HG02973 (cell line): ENCODE measurements around the gene MOAP1.
"Not testable (repeated sequence)": the region's sequence is repeated elsewhere in the genome, so short reads cannot be mapped to it uniquely, and the experiment has no call there.

Source experiments
- ATAC-seq: cut with Tn5 transposase; IDR thresholded peaks from one replicate; pipeline ENCODE4 v1.9.1; 2021; ENCODE audit warnings: moderate library complexity; ENCODE audit not compliant: unreplicated experiment

The MOAP1 gene

DNA sequence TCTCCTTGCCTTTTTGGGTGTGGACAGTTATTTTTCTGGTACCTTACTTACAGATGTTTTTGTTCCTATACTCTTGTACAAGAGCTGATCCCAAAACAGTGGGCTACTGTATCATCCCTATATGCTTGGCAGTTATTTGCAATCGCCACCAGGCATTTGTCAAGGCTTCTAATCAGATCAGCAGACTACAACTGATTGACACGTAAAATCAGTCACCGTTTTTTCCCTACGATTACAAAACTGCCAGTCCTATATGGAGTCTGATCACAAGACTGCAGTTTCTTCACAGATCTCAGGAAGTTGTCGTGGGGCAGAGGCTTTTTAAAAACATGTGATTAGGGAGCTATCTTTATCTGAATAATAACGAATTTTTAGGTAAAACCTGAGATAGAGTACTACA, 1.8 kb upstream of the MOAP1 start:
- ATAC-seq: no peak

DNA sequence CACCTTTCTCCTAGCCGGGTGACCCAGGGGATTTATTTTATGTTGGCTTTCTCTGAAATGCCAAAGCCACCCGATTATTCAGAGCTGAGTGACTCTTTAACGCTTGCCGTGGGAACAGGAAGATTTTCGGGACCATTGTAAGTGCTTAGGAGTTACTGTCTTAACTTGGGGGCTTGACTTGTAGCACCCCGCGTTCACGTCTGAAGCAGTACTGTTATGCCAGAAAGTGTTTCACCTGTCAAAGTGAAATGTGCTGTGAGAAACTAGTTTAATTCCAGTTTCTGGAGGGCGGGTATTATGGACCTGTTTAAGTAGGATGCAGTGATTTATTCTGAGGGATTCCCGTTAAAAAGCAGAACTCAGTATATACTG, 638 bp upstream of the MOAP1 start:
- ATAC-seq: no peak

DNA sequence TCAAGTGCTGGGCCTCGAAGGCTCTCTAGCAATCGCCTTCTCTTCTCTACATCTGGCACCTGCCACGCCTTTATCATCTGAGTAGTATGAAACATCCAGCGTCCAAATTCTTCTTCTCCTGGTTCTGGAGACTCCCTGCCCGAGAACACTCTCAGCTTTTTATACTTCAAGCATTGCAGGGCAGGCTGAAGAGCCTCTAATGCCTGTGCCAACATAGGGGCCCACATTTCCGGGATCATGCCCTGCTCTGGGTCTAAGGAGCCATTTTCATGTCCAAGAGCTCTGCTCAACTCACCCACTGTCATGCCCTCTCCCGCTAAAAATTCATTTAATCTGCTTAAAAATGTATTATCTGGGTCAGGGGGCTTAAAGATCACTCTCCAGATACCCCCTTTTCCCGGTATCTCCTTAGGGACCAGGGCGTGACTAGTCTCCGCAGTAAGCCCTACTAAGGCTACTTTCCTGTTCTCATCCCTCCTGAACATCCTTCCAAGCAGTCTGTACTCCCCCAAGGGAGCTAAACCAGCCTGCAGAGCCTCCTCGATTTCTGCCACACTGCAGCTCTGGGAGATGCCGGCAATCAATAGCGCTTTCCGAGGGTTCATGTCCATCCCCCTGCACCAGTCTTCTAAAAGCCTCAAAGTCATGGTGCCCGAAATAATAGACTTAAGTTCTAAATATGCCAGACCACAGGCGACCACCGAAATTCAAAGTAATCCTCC, 940 bp downstream of the MOAP1 start:
- ATAC-seq: no peak

DNA sequence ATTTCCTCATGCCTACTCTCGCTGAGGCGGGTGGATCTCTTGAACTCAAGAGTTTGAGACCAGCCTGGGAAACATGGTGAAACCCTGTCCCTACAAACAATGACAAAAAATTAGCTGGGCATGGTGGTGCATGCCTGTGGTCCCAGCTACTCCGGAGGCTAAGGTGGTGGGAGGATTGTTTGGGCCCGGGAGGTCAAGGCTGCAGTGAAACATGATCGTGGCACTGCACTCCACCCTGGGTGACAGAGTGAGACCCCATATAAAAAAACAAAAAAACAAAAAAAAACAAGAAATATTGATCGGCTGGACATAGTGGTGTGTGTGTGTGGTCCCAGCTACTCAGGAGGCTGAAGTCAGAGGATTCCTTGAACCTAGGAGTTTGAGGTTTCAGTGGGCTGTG, 9.2 kb downstream of the MOAP1 start:
- ATAC-seq: no peak

DNA sequence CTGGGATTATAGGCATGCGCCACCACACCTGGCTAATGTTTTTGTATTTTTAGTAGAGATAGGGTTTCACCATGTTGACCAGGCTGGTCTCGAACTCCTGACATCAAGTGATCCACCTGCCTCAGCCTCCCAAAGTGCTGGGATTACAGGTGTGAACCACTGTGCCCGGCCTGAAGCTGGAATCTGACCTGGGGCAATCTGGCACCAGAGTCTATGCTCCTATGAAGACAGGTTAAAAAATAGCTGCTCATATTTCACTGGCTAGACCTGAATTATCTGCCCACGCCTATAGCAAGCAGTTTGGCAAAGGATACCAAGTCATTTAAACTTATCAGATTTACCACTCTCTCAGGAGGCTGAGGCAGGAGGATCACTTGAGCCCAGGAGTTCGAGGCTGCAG, 10.0 kb downstream of the MOAP1 start:
- not testable (repeated sequence) for ATAC-seq

DNA sequence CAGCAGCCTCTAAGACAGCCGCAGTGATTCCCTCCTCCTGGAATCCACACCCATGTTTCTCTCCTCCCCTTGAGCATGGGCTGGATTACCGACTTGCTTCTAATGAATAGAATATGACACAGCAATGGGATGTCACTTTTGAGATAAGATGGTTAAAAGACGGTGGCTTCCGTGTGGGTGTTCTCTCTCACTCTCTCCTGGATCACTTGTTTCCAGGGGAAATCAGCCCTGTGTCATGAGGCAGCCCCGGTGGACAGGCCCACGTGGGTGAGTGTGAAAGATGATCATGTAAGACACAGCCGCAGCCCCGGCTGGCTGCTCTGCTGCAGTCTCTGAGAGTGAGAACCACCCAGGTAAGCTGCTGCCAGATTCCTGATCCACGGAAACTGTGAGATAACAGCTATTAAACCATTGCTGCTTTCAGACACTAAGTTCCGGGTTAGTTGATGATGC, 10.7 kb downstream of the MOAP1 start:
- no peak for ATAC-seq

DNA sequence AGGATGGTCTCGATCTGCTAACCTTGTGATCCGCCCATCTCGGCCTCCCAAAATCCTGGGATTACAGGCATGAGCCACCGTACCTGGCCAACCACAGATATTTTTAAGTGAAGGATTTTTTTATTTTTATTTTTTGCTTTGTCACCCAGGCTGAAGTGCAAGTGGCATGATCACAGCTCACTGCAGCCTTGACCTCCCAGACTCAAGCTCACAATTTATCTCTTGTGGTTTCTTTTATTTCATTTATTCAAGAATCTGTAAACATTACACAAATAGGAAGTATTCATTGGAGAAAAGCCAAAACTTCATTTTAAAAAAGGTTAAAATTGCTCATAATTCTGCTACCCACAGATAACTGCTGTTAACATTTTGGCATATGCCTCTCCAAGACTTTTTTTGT, 13.3 kb downstream of the MOAP1 start:
- ATAC-seq: no peak

DNA sequence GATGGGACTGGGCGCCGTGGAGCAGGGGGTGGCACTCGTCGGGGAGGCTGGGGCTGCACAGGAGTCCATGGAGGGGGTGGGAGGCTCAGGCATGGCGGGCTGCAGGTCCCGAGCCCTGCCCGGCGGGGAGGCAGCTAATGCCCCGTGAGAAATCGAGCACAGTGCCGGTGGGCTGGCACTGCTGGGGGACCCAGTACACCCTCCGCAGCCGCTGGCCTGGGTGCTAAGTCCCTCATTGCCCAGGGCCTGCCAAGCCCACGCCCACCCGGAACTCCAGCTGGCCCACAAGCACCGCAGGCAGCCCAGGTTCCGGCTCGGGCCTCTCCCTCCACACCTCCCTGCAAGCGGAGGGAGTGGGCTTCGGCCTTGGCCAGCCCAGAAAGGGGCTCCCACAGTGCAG, 14.6 kb downstream of the MOAP1 start:
- ATAC-seq: not testable (repeated sequence)

DNA sequence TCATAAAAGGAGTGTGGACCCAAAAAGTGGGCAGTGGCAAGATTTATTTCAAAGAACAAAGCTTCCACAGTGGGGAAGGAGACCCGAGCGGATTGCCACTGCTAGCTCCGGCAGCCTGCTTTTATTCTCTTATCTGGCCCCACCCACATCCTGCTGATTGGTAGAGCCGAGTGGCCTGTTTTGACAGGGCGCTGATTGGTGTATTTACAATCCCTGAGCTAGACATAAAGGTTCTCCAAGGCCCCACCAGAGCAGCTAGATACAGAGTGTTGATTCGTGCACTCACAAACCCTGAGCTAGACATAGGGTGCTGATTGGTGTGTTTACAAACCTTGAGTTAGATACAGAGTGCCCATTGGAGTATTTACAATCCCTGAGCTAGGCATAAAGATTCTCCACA, 15.1 kb downstream of the MOAP1 start:
- not testable (repeated sequence) for ATAC-seq

DNA sequence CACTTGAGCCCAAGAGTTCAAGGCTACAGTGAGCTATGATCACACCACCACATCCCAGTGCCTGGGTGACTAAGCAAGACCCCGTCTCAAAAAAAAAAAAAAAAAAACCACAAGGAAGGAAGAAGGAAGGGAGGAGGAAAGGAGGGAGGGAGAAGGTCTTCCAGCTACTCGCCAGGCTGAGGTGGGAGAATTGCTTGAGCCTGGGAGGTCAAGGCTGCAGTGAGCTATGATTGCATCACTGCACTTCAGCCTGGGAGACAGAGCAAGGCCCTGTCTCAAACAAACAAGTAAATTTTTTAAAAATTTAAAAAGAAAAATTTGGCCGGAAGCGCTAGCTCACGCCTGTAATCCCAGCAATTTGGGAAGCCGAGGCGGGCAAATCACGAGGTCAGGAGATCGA, 16.1 kb downstream of the MOAP1 start:
- not testable (repeated sequence) for ATAC-seq

DNA sequence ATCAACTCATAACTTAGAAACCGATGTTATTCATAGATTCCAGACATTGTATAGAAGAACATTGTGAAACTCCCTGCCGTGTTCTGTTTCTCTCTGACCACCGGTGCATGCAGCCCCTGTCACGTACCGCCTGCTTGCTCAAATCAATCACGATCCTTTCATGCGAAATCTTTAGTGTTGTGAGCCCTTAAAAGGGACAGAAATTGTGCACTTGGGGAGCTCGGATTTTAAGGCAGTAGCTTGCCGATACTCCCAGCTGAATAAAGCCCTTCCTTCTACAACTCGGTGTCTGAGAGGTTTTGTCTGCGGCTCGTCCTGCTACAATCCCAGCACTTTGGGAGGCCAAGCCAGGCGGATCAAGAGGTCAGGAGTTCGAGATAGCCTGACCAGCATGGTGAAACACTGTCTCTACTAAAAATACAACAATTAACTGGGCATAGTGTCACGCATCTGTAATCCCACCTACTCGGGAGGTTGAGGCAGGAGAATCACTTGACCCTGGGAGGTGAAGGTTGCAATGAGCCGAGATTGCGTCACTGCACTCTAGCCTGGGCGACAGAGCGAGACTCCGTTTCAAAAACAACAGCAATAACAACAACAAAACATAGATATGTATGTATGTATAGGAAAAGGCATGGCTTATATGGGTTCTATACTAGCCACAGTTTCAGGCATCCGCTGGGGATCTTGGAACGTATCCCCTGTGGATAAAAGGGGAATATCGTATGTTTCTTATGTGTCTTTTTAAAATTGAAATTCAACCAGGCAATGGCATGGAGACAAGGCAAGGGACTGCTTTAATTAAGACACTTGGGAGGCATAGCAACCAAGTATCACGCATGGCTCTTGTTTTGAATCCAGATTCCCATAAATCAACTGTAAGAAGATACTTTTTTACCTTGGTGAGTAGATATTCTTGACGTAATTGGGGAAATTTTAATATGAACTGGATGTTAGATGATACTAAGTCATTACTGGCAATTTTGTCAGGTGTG, 19.1 kb downstream of the MOAP1 start:
- not testable (repeated sequence) for ATAC-seq

DNA sequence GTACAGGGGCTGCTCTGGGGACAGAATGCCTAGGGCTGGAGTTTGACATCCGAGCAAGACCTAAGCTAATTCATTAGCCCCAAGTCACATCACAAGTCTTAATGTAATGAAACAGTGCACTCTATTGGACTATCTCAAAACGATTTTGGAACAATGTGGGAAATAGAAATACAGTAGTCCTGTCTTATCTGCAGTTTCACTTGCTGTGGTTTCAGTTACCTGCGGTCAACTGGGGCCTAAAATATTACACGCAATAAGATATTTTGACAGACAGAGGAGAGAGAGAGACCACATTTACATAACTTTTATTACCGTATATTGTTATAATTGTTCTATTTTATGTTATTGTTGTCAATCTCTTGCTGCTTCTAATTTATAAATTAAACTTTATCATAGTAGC, 21.1 kb downstream of the MOAP1 start:
- ATAC-seq: no peak

DNA sequence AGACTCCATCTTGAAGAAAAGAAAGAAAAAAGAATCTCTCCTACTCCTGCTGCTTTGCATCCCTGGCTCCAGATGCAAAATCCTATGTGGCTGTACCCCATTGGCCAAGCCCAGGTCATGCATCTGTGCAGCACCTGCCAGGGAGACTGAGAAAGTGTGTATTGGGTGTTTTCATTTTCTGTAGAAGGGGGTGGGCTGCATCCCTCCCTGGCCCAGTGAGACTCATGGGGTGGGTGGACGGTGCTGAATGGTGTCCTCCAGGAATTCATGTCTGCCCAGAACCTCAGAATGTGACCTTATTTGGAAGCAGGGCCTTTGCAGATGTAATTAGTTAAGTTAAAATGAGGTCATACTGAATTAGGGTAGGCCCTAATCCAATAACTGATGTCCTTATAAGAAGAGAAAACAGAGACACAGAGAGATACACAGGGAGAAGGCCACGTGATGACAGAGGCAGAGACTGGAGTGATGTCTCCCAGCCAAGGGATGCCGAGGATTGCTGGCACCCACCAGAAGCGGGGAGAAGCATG, 23.2 kb downstream of the MOAP1 start:
- no peak for ATAC-seq

DNA sequence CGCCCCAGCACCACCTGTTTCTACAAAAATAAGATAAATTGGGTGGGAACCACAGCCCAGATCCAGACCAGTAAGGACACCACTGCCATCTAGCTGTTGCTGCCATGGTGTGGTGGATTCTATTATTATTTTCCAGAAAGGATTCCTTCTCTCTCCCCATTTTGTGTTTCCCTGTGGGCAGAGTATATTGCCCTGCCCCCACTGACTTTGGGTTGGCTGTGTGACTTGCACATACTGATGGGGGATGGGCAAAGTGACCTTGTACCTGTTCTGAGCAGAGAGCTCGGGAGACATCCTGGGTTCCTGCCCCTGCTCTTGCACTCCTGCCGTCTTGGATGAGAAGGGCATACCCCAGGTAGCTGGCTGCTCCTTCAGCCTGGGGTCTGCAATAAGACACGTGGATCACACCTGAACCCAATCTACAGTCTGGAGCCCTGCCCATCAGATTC, 24.3 kb downstream of the MOAP1 start:
- no peak for ATAC-seq

DNA sequence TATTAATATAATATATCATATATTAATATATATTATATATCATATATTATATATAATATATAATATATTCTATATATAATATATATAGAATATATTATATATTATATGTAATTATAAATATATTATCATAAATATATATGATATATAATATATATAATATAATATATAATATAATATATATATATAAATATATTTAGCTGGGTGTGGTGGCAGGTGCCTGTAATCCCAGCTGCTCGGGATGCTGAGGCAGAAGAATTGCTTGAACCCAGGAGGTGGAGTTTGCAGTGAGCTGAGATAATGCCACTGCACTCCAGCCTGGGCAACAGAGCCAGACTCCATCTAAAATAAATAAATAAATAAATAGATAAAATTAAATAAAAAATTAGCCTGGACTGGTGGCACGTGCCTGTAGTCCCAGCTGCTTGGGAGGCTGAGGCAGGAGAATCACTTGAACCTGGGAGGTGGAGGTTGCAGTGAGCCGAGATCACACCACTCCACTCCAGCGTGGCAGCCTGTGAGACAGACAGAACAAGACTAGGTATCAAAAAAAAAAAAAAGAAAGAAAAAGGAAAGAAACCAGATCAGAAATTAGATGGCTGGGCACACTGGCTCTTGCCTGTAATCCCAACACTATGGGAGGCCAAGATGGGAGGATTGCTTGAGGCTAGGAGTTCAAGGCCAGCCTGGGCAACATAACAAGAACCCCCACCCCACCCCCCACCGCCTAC, 24.9 kb downstream of the MOAP1 start:
- ATAC-seq: not testable (repeated sequence)

DNA sequence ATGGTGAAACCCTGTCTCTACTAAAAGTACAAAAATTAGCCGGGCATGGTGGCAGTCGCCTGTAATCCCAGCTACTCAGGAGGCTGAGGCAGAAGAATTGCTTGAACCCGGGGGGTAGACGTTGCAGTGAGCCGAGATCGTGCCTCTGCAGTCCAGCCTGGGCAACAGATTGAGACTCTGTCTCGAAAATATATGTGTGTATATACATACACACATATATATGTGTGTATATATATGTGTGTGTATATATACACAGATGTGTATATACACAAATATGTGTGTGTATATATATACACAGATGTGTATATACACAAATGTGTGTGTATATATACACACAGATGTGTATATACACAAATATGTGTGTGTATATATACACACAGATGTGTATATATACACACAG, 26.3 kb downstream of the MOAP1 start:
- ATAC-seq: not testable (repeated sequence)

DNA sequence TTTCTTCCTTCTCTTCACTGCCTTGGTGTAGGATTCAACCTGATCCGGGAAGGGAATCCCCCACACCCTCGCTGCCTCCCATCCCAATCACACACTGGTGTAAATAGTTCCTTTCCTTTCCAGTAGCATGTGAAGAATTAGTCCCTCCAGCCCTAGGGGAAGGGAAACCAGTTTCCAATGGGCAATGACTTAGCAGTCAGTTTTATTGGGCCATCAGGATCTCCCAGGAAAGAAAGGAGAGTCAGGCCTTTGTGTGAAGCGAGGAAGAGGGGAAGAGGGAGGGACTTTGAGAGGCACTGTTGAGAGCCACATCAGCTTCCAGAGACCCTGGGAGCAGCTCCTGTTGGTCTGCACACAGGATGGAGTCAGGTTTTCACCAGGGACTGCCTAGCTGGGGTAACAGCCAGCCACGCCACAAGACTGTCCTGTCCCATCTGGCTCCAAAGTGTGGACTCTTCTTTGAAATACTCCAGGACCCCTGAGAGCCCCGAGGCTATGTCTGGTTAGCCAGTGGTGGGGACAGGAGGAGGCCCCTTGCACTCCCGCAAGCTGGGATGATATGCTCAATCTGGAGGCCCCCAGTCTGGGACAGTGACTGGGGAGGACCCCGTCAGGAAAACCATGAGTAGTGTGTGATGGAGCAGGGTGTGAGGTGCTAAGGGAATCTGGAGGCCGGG, 27.9 kb downstream of the MOAP1 start:
- no peak for ATAC-seq

DNA sequence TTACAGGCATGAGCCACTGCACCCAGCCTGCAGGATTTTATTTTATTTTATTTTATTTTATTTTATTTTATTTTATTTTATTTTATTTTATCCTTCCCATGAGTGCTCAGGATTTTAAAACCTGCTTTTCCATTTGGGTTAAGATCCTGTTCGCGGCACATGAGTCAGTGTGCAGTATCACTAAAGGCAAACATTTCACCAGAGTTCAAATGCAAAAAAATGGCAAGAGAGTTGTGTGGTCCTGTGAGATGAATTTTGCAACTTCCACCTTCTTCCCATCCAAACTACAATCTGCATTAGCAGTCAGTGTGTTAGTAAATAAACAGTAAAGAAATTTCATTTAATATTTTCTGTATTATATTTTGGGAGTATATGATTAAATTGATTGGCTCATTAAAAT, 29.0 kb downstream of the MOAP1 start:
- no peak for ATAC-seq

DNA sequence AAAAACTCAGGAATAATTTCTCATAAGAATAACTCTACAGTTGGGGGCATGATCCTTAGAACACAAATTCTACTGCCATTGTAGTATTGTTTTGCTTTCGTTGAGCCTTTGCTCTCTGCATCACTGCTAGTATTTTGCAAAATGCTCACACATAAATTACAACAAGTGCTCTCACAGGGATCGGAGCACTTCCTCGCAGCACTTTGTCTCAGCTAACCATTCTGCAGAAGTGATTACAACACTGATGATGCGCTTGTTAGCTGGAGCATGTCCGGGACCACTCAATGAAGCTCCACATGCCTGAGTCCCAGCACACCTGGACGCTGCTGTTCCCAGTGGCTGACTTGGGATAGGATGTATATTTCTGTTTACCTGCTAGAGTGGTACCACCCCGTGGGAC, 31.6 kb downstream of the MOAP1 start:
- no peak for ATAC-seq
